GM10248 (cell line): ENCODE results near the gene LIPG.

Experiments used
- CTCF ChIA-PET: fragments of 300-600 bp; sonication (Branson Sonifier 250); formaldehyde crosslinking; extraction: SDS; loops from one replicate; lab custom pipeline; 2021; ENCODE audit warnings: antibody characterized with exemption; lab: Yijun Ruan, JAX
- POLR2A ChIA-PET: fragments of 350-650 bp; sonication (Branson Sonifier 250); formaldehyde crosslinking; extraction: SDS; loops from one replicate; lab custom pipeline; 2020; ENCODE audit warnings: antibody characterized with exemption; lab: Yijun Ruan, JAX
- DNase-seq: peaks from one replicate; pipeline ENCODE4 v3.0.0; 2012; ENCODE audit errors: extremely low spot score
- CTCF ChIP-seq: IDR thresholded peaks from 2 replicates; pipeline ENCODE4 v1.5.1; 2012; ENCODE audit warnings: mild to moderate bottlenecking, low read depth; ENCODE audit errors: extremely low read depth, missing control alignments, control extremely low read depth

LIPG gene

GRCh38 chr18:49546278-49546677 lies 15.6 kb upstream of the LIPG start:
- POLR2A ChIA-PET: no interaction called here
- TF ChIP-seq CTCF: no peak
- DNase-seq: no peak
- CTCF ChIA-PET: no interaction called here

GRCh38 chr18:49546719-49547273 lies 15.1 kb upstream of the LIPG start:
- CTCF ChIA-PET: no interaction called here
- DNase-seq: no peak
- no peak for TF ChIP-seq CTCF
- POLR2A ChIA-PET: no interaction called here

GRCh38 chr18:49547701-49548100 lies 14.2 kb upstream of the LIPG start:
- no peak for DNase-seq
- TF ChIP-seq CTCF: no peak
- CTCF ChIA-PET: no interaction called here
- POLR2A ChIA-PET: no interaction called here

GRCh38 chr18:49548229-49548636 lies 13.6 kb upstream of the LIPG start:
- no peak for TF ChIP-seq CTCF
- ChIA-PET POLR2A (no interaction called here), CTCF (no interaction called here)
- DNase-seq: no peak

GRCh38 chr18:49550621-49551339 lies 11.1 kb upstream of the LIPG start:
- DNase-seq: no peak
- POLR2A ChIA-PET: no interaction called here
- no peak for TF ChIP-seq CTCF
- CTCF ChIA-PET: no interaction called here

- ChIA-PET POLR2A (no interaction called here), CTCF (interaction anchor here (0.7 to 1.3 kb wide), 3 partner anchors 11 to 329 kb away, joined by 3 read pairs; no protein-coding TSS in a partner anchor)
- TF ChIP-seq CTCF: no peak
- no peak for DNase-seq
Observed at GRCh38 chr18:49553003-49553402, 8.9 kb upstream of the LIPG start.
